Ovary (tissue), 3 donors: ENCODE data around the gene GNB1.
"Not testable (repeated sequence)": the region's sequence is repeated elsewhere in the genome, so short reads cannot be mapped to it uniquely, and the experiment has no call there.

ENCODE experiments used
- CTCF ChIP-seq, 3 donors: fragments of 450-650 bp in 2 of 3; fragments of 200-600 bp in 1 of 3; IDR thresholded peaks; one replicate each; pipeline versions ENCODE4 v1.5.1 to v1.8.0; 2016 to 2022; ENCODE audit warnings: antibody characterized with exemption in 3 of 3, mild to moderate bottlenecking in 1 of 3
- EP300 ChIP-seq: sonication (generic); formaldehyde crosslinking; IDR thresholded peaks from one replicate; pipeline ENCODE4 v1.6.1; 2017; ENCODE audit warnings: antibody characterized with exemption
- POLR2A ChIP-seq: fragments of 450-650 bp; IDR thresholded peaks from one replicate; pipeline ENCODE4 v1.6.1; 2017; ENCODE audit warnings: antibody characterized with exemption, mild to moderate bottlenecking, moderate library complexity
- donor health status: DM: no; HTN: no; CAD: no.

- peak in 2 of 3 donors; percentile 75 to 87 for TF ChIP-seq CTCF (IDR thresholded peaks at IDR 0.05)
- peak; percentile 48 for TF ChIP-seq POLR2A
- not testable (repeated sequence) for TF ChIP-seq EP300
Observed at GRCh38 chr1:1745651-1746565, 145.0 kb downstream of the GNB1 start.
